ENCODE measurements around the gene CERT1.

The CERT1 gene

GRCh38 chr5:75471193-75471592 lies 40.2 kb downstream of the CERT1 start:
- no peak for DNase-seq (ENCODE audit: low spot score)

GRCh38 chr5:75469017-75469416 lies 42.4 kb downstream of the CERT1 start:
- DNase-seq (ENCODE audit: low spot score): no peak

- no peak for DNase-seq (ENCODE audit: low spot score)
Observed at GRCh38 chr5:75468593-75468992, 42.8 kb downstream of the CERT1 start.

GRCh38 chr5:75466006-75466716 lies 45.3 kb downstream of the CERT1 start:
- no peak for DNase-seq (ENCODE audit: low spot score)

- no peak for DNase-seq (ENCODE audit: low spot score)
Observed at GRCh38 chr5:75465480-75465879, 45.9 kb downstream of the CERT1 start.

GRCh38 chr5:75463726-75464125 lies 47.7 kb downstream of the CERT1 start:
- no peak for DNase-seq (ENCODE audit: low spot score)

GRCh38 chr5:75461679-75462078 lies 49.8 kb downstream of the CERT1 start:
- DNase-seq (ENCODE audit: low spot score): no peak

- DNase-seq (ENCODE audit: low spot score): no peak
Observed at GRCh38 chr5:75460942-75461610, 50.4 kb downstream of the CERT1 start.

- DNase-seq (ENCODE audit: low spot score): no peak
Observed at GRCh38 chr5:75460532-75460931, 50.9 kb downstream of the CERT1 start.

- no peak for DNase-seq (ENCODE audit: low spot score)
Observed at GRCh38 chr5:75457691-75458090, 53.7 kb downstream of the CERT1 start.

GRCh38 chr5:75457161-75457560 lies 54.3 kb downstream of the CERT1 start:
- DNase-seq (ENCODE audit: low spot score): no peak

GRCh38 chr5:75450069-75450468 lies 61.4 kb downstream of the CERT1 start:
- DNase-seq (ENCODE audit: low spot score): no peak

- no peak for DNase-seq (ENCODE audit: low spot score)
Observed at GRCh38 chr5:75446068-75446467, 65.4 kb downstream of the CERT1 start.

- DNase-seq (ENCODE audit: low spot score): no peak
Observed at GRCh38 chr5:75441560-75441959, 69.9 kb downstream of the CERT1 start.

GRCh38 chr5:75439276-75439675 lies 72.2 kb downstream of the CERT1 start:
- no peak for DNase-seq (ENCODE audit: low spot score)

- no peak for DNase-seq (ENCODE audit: low spot score)
Observed at GRCh38 chr5:75438722-75439121, 72.7 kb downstream of the CERT1 start.

- no peak for DNase-seq (ENCODE audit: low spot score)
Observed at GRCh38 chr5:75435096-75435495, 76.3 kb downstream of the CERT1 start.

GRCh38 chr5:75433814-75434506 lies 77.5 kb downstream of the CERT1 start:
- no peak for DNase-seq (ENCODE audit: low spot score)

GRCh38 chr5:75414241-75414640 lies 97.2 kb downstream of the CERT1 start:
- DNase-seq (ENCODE audit: low spot score): no peak

- DNase-seq (ENCODE audit: low spot score): no peak
Observed at GRCh38 chr5:75412111-75412990, 99.1 kb downstream of the CERT1 start.

- DNase-seq (ENCODE audit: low spot score): no peak
Observed at GRCh38 chr5:75405296-75405695, 106.1 kb downstream of the CERT1 start.

- DNase-seq (ENCODE audit: low spot score): no peak
Observed at GRCh38 chr5:75395277-75395676, 116.2 kb downstream of the CERT1 start.

Measured in left forelimb (tissue), 1 donor.